ENCODE data around the gene HHAT.

Gene HHAT

DNA sequence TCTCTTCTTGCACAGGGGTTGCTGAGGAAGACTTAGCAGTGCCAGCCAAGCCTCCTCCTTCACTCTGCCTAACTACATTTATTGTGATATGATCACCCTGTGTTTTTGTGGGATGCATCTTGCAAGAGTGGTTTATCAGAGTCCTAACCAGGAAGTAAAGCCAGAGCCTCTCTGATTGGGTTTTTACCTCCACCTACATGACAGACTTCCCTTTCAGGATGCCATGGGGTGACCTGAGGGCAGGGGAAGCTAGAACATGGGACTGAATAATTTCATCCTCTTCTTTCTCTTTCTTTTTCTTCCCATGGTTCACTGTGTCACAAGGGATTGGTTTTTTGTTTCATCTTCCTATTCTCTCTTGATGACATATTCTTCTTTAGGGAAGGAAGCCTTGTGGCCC is 146.6 kb downstream of the HHAT start:
- no peak overlapping the region for H3K4ac ChIP-seq (ENCODE audit: low read length)
- H3K9ac ChIP-seq (ENCODE audit: low read depth, low read length, poor library complexity) = no peak overlapping the region
- no peak overlapping the region for H2BK15ac ChIP-seq (ENCODE audit: low read length)
- no peak overlapping the region for H2AK5ac ChIP-seq (ENCODE audit: low read depth, low read length)
- H3K9me3 ChIP-seq (replicated peaks in 1 of 2; ENCODE audit: control insufficient read depth in 2 of 2, insufficient read depth in 1 of 2, low read depth in 1 of 2, low read length in 2 of 2) = peaks cover 0 to 8% of the 10 kb centered on the region in 2 donors
- no peak overlapping the region for H4K8ac ChIP-seq (ENCODE audit: low read depth, low read length)
- H3K79me1 ChIP-seq (ENCODE audit: low read depth, low read length) = no peaks in the 10 kb centered on the region
- H3K23ac ChIP-seq (ENCODE audit: low read depth, low read length, poor library complexity) = no peak overlapping the region
- H2BK5ac ChIP-seq (ENCODE audit: low read length) = no peak overlapping the region
- no peak overlapping the region for H3K27ac ChIP-seq (replicated peaks; ENCODE audit: low read length)
- H2BK120ac ChIP-seq (ENCODE audit: low read depth, low read length) = no peak overlapping the region
- H2BK12ac ChIP-seq (ENCODE audit: low read length) = no peak overlapping the region
- no peak overlapping the region for H3K14ac ChIP-seq (ENCODE audit: low read length)
- H3K4me1 ChIP-seq (ENCODE audit: control insufficient read depth in 2 of 2, insufficient read depth in 1 of 2, low read depth in 1 of 2, low read length in 2 of 2) = no peaks in the 10 kb centered on the region
- no peak overlapping the region for H3K4me2 ChIP-seq (ENCODE audit: insufficient read depth, low read length, poor library complexity, severe bottlenecking)
- no peak overlapping the region for H2AFZ ChIP-seq (ENCODE audit: low read length)
- H3K27me3 ChIP-seq (ENCODE audit: control insufficient read depth in 3 of 3, insufficient read depth in 3 of 3, low read depth in 1 of 3, low read length in 3 of 3) = no peaks in the 10 kb centered on the region
- no peak overlapping the region for H3K18ac ChIP-seq (ENCODE audit: low read length)
- DNase-seq (ENCODE audit: low spot score) = no peak
- H3K4me3 ChIP-seq (ENCODE audit: low read length in 2 of 2) = no peak overlapping the region
- H3K36me3 ChIP-seq (replicated peaks in 1 of 2; ENCODE audit: control insufficient read depth in 2 of 2, insufficient read depth in 2 of 2, low read length in 2 of 2) = no peaks in the 10 kb centered on the region
- H4K91ac ChIP-seq (ENCODE audit: low read depth, low read length, poor library complexity) = no peak overlapping the region

GRCh38 chr1:210475806-210476205 is 147.1 kb downstream of the HHAT start:
- WGBS, 2 donors (ENCODE audit: extremely low coverage in 2 of 2, insufficient read length in 2 of 2, insufficient replicate concordance in 1 of 2) = no CpG with 5 or more reads among the region's 2 CpGs
- Histone ChIP-seq H2BK12ac (ENCODE audit: low read length) (no peak overlapping the region), H2BK120ac (ENCODE audit: low read depth, low read length) (no peak overlapping the region), H3K4ac (ENCODE audit: low read length) (no peak overlapping the region), H2BK5ac (ENCODE audit: low read length) (no peak overlapping the region), H3K79me1 (ENCODE audit: low read depth, low read length) (no peaks in the 10 kb centered on the region), H3K4me1 (ENCODE audit: control insufficient read depth in 2 of 2, insufficient read depth in 1 of 2, low read depth in 1 of 2, low read length in 2 of 2) (no peaks in the 10 kb centered on the region), H3K18ac (ENCODE audit: low read length) (no peak overlapping the region), H3K4me2 (ENCODE audit: insufficient read depth, low read length, poor library complexity, severe bottlenecking) (no peak overlapping the region), H4K91ac (ENCODE audit: low read depth, low read length, poor library complexity) (no peak overlapping the region), H3K9me3 (replicated peaks in 1 of 2; ENCODE audit: control insufficient read depth in 2 of 2, insufficient read depth in 1 of 2, low read depth in 1 of 2, low read length in 2 of 2) (peaks cover 0 to 8% of the 10 kb centered on the region in 2 donors), H3K36me3 (replicated peaks in 1 of 2; ENCODE audit: control insufficient read depth in 2 of 2, insufficient read depth in 2 of 2, low read length in 2 of 2) (no peaks in the 10 kb centered on the region), H3K27ac (replicated peaks; ENCODE audit: low read length) (no peak overlapping the region), H3K4me3 (ENCODE audit: low read length in 2 of 2) (no peak overlapping the region), H4K8ac (ENCODE audit: low read depth, low read length) (no peak overlapping the region), H3K27me3 (ENCODE audit: control insufficient read depth in 3 of 3, insufficient read depth in 3 of 3, low read depth in 1 of 3, low read length in 3 of 3) (no peaks in the 10 kb centered on the region), H3K9ac (ENCODE audit: low read depth, low read length, poor library complexity) (no peak overlapping the region), H2AFZ (ENCODE audit: low read length) (no peak overlapping the region), H2AK5ac (ENCODE audit: low read depth, low read length) (no peak overlapping the region), H2BK15ac (ENCODE audit: low read length) (no peak overlapping the region), H3K23ac (ENCODE audit: low read depth, low read length, poor library complexity) (no peak overlapping the region), H3K14ac (ENCODE audit: low read length) (no peak overlapping the region)
- DNase-seq (ENCODE audit: low spot score) = no peak

DNA sequence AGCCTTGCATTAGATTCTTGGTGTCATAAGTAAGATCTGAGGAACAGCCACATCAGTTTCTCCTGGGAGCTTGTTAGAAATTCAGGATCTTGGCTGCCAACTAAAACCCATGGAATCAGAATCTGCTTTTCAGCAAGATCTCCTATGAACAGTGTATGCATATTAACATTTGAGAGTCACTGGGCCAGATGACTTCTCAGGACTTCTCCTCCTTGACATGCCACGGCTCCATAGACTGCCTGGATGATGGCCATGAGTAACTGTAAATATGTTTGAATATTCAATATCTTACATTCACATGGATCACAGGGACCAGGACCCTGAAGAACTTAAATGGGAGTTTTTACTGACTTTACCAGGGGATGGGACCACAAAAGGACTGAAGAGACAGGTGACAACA is 148.0 kb downstream of the HHAT start:
- Histone ChIP-seq H2BK15ac (ENCODE audit: low read length) (no peak overlapping the region), H3K36me3 (replicated peaks in 1 of 2; ENCODE audit: control insufficient read depth in 2 of 2, insufficient read depth in 2 of 2, low read length in 2 of 2) (no peaks in the 10 kb centered on the region), H2AK5ac (ENCODE audit: low read depth, low read length) (no peak overlapping the region), H2BK5ac (ENCODE audit: low read length) (no peak overlapping the region), H3K27me3 (ENCODE audit: control insufficient read depth in 3 of 3, insufficient read depth in 3 of 3, low read depth in 1 of 3, low read length in 3 of 3) (no peaks in the 10 kb centered on the region), H3K18ac (ENCODE audit: low read length) (no peak overlapping the region), H2BK120ac (ENCODE audit: low read depth, low read length) (no peak overlapping the region), H3K4me1 (ENCODE audit: control insufficient read depth in 2 of 2, insufficient read depth in 1 of 2, low read depth in 1 of 2, low read length in 2 of 2) (no peaks in the 10 kb centered on the region), H3K14ac (ENCODE audit: low read length) (no peak overlapping the region), H3K79me1 (ENCODE audit: low read depth, low read length) (no peaks in the 10 kb centered on the region), H3K4ac (ENCODE audit: low read length) (no peak overlapping the region), H4K8ac (ENCODE audit: low read depth, low read length) (no peak overlapping the region), H3K9me3 (replicated peaks in 1 of 2; ENCODE audit: control insufficient read depth in 2 of 2, insufficient read depth in 1 of 2, low read depth in 1 of 2, low read length in 2 of 2) (peaks cover 0 to 8% of the 10 kb centered on the region in 2 donors), H2AFZ (ENCODE audit: low read length) (no peak overlapping the region), H2BK12ac (ENCODE audit: low read length) (no peak overlapping the region), H3K4me3 (ENCODE audit: low read length in 2 of 2) (no peak overlapping the region), H3K27ac (replicated peaks; ENCODE audit: low read length) (no peak overlapping the region), H4K91ac (ENCODE audit: low read depth, low read length, poor library complexity) (no peak overlapping the region), H3K23ac (ENCODE audit: low read depth, low read length, poor library complexity) (no peak overlapping the region), H3K9ac (ENCODE audit: low read depth, low read length, poor library complexity) (no peak overlapping the region), H3K4me2 (ENCODE audit: insufficient read depth, low read length, poor library complexity, severe bottlenecking) (no peak overlapping the region)
- no peak for DNase-seq (ENCODE audit: low spot score)
- WGBS, 2 donors (ENCODE audit: extremely low coverage in 2 of 2, insufficient read length in 2 of 2, insufficient replicate concordance in 1 of 2) = no CpG with 5 or more reads among the region's 1 CpG

DNA sequence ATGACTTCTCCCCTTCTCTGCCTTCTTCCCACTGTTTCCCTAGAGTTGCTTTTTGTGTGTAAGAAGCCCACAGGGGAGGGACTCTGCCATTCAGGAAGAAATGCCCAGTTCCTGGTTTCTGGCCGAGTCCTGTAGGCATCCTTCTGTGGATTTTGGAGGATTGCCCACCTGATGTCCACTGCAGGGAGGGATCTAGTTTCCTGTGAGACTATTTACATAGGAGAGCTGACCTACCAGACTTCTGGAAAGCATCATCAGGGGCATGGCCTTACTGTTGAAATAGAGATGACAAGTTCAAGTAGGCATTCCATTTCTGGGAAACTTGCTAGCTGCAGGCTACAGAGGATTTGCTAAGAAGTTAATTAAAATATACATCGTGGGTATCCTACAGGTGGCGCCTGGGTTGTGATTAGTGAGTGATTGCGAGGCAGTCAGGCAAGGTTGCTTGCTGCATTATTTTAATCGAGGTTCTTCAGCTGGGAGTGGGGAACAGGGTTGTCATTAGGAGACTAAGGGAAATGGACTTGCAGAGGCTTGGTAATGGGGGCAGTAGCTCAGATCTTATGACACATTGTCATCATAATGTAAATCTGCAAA is 148.7 kb downstream of the HHAT start:
- WGBS, 2 donors (ENCODE audit: extremely low coverage in 2 of 2, insufficient read length in 2 of 2, insufficient replicate concordance in 1 of 2) = no CpG with 5 or more reads among the region's 5 CpGs
- Histone ChIP-seq H2AK5ac (ENCODE audit: low read depth, low read length) (no peak overlapping the region), H4K91ac (ENCODE audit: low read depth, low read length, poor library complexity) (no peak overlapping the region), H3K9ac (ENCODE audit: low read depth, low read length, poor library complexity) (no peak overlapping the region), H2BK15ac (ENCODE audit: low read length) (no peak overlapping the region), H3K4me2 (ENCODE audit: insufficient read depth, low read length, poor library complexity, severe bottlenecking) (no peak overlapping the region), H3K23ac (ENCODE audit: low read depth, low read length, poor library complexity) (no peak overlapping the region), H3K18ac (ENCODE audit: low read length) (no peak overlapping the region), H4K8ac (ENCODE audit: low read depth, low read length) (no peak overlapping the region), H3K9me3 (replicated peaks in 1 of 2; ENCODE audit: control insufficient read depth in 2 of 2, insufficient read depth in 1 of 2, low read depth in 1 of 2, low read length in 2 of 2) (peaks cover 0 to 8% of the 10 kb centered on the region in 2 donors), H2BK120ac (ENCODE audit: low read depth, low read length) (no peak overlapping the region), H3K14ac (ENCODE audit: low read length) (no peak overlapping the region), H2AFZ (ENCODE audit: low read length) (no peak overlapping the region), H2BK5ac (ENCODE audit: low read length) (no peak overlapping the region), H3K79me1 (ENCODE audit: low read depth, low read length) (no peaks in the 10 kb centered on the region), H3K4ac (ENCODE audit: low read length) (no peak overlapping the region), H3K36me3 (replicated peaks in 1 of 2; ENCODE audit: control insufficient read depth in 2 of 2, insufficient read depth in 2 of 2, low read length in 2 of 2) (no peaks in the 10 kb centered on the region), H3K4me3 (ENCODE audit: low read length in 2 of 2) (no peak overlapping the region), H3K4me1 (ENCODE audit: control insufficient read depth in 2 of 2, insufficient read depth in 1 of 2, low read depth in 1 of 2, low read length in 2 of 2) (peaks cover 0 to 1% of the 10 kb centered on the region in 2 donors), H3K27ac (replicated peaks; ENCODE audit: low read length) (no peak overlapping the region), H2BK12ac (ENCODE audit: low read length) (no peak overlapping the region), H3K27me3 (ENCODE audit: control insufficient read depth in 3 of 3, insufficient read depth in 3 of 3, low read depth in 1 of 3, low read length in 3 of 3) (no peaks in the 10 kb centered on the region)
- no peak for DNase-seq (ENCODE audit: low spot score)
